ENCODE data around the gene NIT2.
"Not testable (repeated sequence)": the region's sequence is repeated elsewhere in the genome, so short reads cannot be mapped to it uniquely, and the experiment has no call there.

Gene NIT2

GRCh38 chr3:100336229-100336628 lies 1.7 kb downstream of the NIT2 start:
- DNase-seq (ENCODE audit: low read depth in 2 of 2, low spot score in 1 of 2), result not testable (repeated sequence)

DNA sequence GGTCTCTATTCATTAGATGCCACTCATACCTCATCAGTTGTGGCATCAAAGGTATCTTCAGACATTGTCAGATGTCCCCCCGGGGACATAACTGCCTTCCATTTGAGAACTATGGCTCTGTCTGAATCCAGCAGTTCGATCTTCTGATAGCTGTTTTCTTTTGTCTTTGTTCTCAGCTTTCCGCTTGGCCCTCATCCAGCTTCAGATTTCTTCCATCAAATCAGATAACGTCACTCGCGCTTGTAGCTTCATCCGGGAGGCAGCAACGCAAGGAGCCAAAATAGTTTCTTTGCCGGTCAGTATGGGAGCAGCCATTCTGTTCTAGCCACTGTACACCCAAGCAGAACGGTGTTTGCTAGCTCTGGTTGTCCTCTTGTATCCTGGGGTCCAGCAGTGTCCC lies 4.4 kb downstream of the NIT2 start:
- DNase-seq (ENCODE audit: low read depth in 2 of 2, low spot score in 1 of 2), result no peak

GRCh38 chr3:100339786-100340185 lies 5.2 kb downstream of the NIT2 start:
- DNase-seq (ENCODE audit: low read depth in 2 of 2, low spot score in 1 of 2), result no peak

- DNase-seq (ENCODE audit: low read depth in 2 of 2, low spot score in 1 of 2), result no peak
These were observed 6.0 kb downstream of the NIT2 start for GRCh38 chr3:100340527-100340926.

DNA sequence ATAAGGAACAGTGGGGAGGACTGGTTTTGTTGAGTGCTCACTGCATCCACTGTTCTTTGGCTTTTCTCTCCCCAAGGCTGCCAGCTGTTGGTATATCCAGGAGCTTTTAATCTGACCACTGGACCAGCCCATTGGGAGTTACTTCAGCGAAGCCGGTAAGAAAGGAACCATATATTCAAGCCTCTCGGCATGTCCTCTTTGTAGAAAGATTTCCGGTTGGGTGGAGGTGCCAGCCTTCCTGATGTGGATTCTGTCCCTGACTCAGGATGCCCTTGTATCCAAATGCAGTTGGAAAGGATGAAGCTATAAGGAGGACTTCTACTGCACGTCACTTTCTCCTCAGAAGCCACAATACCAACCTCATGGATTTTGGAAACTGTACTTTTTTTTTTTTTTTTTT lies 14.2 kb downstream of the NIT2 start:
- DNase-seq (ENCODE audit: low read depth in 2 of 2, low spot score in 1 of 2), result no peak

DNA sequence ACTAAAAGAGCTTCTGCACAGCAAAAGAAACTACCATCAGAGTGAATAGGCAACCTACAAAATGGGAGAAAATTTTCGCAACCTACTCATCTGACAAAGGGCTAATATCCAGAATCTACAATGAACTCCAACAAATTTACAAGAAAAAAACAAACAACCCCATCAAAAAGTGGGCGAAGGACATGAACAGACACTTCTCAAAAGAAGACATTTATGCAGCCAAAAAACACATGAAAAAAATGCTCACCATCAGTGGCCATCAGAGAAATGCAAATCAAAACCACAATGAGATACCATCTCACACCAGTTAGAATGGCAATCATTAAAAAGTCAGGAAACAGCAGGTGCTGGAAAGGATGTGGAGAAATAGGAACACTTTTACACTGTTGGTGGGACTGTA lies 17.2 kb downstream of the NIT2 start:
- DNase-seq (ENCODE audit: low read depth in 2 of 2, low spot score in 1 of 2), result not testable (repeated sequence)

DNA sequence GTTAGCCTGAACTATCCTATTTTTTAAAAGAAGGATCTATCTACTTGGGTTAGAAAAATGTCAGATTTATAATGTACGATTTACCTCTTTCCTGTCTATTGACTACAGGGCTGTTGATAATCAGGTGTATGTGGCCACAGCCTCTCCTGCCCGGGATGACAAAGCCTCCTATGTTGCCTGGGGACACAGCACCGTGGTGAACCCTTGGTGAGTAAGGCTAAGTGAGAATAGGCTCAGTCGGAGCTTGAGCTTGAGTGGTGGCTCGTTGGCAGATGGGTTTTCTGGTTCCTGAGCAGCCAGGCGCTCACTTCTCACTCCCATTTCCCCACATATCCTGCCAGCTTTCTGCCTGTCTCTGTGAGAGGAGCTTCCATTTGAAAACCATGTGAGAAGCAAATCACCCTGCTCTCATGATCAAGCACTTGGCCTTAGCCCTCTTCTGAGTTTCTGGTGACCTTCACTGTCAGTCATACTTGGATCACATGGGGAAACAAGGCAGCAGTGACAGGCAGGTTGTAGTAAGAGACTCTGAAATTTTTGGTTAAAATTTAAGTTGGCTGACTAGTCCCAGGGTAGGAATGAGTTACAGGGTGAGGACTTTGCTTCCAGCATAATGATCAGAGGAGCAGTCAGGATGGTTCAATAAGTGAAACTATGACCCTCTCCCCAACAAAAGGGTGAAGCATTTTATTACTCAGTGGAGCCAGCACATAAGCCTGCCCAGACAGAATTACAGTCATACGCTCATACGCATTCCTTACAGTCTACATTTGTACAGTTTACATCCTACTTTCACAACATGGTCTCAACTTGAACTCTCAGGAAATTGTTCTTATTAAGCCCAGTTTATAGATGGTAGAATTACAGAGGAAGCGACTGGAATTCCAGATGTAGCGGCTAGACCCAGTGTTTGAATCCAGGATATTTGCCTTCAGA lies 18.0 kb downstream of the NIT2 start:
- no peak for DNase-seq (ENCODE audit: low read depth in 2 of 2, low spot score in 1 of 2)

DNA sequence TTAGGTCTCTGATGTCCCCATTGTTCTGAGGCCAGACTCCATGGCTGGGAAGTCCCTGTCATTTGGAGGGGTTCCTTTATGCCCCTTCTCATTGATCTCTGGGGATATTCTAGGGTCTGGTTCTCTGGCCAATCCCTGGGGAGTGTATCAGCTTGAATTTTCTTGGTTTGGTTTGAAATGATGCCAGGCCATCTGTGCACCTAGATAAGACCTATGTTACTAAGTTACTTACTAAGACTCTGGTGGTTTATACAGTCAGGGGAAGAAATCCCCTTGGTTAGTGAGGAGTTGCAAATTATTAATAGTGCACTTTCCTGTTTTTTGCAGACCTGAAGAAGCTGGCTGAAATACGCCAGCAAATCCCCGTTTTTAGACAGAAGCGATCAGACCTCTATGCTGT lies 20.3 kb downstream of the NIT2 start:
- no peak for DNase-seq (ENCODE audit: low read depth in 2 of 2, low spot score in 1 of 2)

DNA sequence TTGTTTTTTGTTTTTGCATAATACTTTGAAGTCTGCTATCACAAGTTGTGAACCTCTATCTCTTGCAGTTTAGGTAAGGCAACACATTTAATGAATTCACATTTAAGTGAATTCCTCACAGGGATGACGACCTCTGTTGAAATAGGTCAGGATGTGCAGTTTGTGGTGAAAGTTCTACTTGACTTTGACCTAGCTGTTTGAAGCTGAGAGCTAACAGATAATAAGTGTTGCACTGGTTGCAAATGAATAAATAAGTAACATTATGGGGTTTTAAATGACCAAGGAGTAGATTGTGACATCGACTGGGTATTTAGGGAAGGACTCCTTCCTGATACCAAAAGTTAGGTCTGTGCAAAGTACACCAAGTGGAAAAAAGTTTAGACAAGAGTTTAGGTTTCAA lies 23.9 kb downstream of the NIT2 start:
- no peak for DNase-seq (ENCODE audit: low read depth in 2 of 2, low spot score in 1 of 2)

DNA sequence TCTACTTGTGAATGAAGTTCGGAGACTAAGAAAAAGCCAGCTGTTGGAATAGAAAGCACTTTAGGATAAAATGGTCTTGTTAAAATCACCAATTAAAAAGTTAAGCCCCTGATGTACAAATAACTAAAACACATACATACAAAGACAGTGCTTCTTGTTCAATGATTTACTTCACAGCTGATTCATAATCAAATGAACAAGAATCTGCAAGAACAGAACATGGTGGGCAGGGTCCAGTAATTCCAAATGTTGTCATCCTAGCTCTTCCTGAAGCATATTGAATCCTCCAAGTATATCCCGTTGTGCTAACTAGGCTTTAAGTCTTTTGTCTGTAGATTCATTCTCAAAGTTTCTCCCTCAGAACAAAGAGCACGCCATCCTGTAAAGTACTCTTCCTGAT lies 24.5 kb downstream of the NIT2 start:
- no peak for DNase-seq (ENCODE audit: low read depth in 2 of 2, low spot score in 1 of 2)

- DNase-seq (ENCODE audit: low read depth in 2 of 2, low spot score in 1 of 2), result no peak
These were observed 26.4 kb downstream of the NIT2 start for GRCh38 chr3:100360757-100361496.

DNA sequence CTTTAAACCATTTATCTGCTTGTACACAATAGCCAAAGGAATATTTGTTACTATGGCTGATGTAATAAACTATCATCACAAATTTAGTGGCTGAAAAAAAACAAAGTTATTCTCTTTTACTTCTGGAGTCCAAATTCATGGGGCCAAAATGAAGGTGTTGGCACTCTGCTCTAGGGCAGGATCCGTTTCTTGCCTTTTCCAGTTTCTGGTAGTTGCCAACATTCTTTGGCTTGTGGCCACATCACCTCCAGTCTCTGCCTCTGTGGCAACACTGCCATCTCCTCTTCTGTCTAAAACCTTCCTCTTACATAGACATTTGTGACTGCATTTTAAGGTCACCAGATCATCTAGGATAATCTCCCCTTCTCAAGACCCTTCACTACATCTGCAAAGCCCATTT lies 27.3 kb downstream of the NIT2 start:
- no peak for DNase-seq (ENCODE audit: low read depth in 2 of 2, low spot score in 1 of 2)

GRCh38 chr3:100364421-100364820 lies 29.9 kb downstream of the NIT2 start:
- no peak for DNase-seq (ENCODE audit: low read depth in 2 of 2, low spot score in 1 of 2)

DNA sequence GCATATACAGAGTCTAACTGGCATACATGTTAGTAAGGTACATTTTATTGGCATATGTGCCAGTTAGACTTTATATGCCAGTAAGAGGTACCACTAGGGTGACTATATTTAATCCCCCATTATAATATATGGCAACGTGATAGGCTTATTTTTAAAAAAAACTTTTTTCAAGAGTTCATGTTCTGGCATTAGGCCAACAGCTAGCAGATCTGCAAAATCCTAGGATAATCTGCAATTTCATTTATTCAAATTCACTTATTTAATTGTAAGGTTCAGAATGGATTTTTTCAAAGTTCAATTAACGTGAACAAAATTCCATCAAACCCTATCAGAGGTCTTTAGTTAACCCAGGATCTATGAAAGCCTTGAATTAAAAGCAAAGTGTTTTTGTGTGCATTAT lies 31.9 kb downstream of the NIT2 start:
- DNase-seq (ENCODE audit: low read depth in 2 of 2, low spot score in 1 of 2), result no peak

- no peak for DNase-seq (ENCODE audit: low read depth in 2 of 2, low spot score in 1 of 2)
These were observed 33.9 kb downstream of the NIT2 start for GRCh38 chr3:100368441-100368840.

DNA sequence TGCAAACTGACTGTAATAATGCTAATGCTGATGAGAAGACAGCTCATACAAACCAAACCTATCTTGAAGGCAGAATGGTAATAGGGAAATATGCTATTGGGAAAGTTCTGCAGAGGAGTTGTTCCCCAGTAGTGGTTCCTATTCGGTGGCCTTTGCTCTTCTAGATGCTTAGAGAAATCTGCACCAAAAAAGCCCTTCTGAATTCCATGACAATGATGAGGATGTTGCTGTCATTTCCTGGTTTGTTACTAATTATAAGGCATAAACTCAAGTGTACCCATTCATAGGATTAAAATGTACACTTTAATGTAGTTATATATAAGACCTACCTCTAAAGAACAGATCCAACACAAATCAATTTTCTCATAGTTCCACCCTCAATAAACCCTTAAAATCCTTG lies 36.2 kb downstream of the NIT2 start:
- DNase-seq (ENCODE audit: low read depth in 2 of 2, low spot score in 1 of 2), result no peak

GRCh38 chr3:100374521-100374920 lies 40.0 kb downstream of the NIT2 start:
- no peak for DNase-seq (ENCODE audit: low read depth in 2 of 2, low spot score in 1 of 2)

- no peak for DNase-seq (ENCODE audit: low read depth in 2 of 2, low spot score in 1 of 2)
These were observed 41.7 kb downstream of the NIT2 start for GRCh38 chr3:100376301-100376700.

- DNase-seq (ENCODE audit: low read depth in 2 of 2, low spot score in 1 of 2), result no peak
These were observed 50.4 kb downstream of the NIT2 start for GRCh38 chr3:100384733-100385525.

DNA sequence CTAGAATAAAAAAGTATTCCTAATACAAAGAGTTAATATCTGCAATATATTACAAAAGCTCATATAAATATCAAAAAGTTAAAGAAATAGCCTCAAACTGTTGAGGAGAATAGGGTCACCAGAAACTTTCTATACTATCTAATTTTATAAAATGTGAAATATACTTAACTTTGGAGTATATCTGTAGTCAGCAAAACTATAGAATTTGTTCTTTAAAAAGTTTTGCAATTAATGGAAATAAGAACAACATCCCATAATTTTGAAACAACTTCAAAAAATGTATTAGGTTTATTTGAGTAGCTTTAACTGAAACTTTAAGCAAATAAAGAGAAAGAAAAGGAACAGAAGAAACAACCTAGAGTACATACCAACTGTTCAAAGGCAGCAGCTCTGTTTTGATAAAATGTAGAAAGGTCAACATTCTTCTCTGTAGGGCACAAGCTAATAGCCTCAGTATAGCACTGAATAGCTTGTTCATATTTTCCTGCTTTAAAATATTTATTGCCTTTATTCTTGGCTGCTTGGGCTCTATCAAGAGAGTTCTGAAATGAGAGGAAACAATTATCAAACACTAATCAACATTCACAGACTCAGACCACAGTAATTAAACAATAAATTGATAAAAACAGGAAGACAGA lies 52.0 kb downstream of the NIT2 start:
- no peak for DNase-seq (ENCODE audit: low read depth in 2 of 2, low spot score in 1 of 2)

DNA sequence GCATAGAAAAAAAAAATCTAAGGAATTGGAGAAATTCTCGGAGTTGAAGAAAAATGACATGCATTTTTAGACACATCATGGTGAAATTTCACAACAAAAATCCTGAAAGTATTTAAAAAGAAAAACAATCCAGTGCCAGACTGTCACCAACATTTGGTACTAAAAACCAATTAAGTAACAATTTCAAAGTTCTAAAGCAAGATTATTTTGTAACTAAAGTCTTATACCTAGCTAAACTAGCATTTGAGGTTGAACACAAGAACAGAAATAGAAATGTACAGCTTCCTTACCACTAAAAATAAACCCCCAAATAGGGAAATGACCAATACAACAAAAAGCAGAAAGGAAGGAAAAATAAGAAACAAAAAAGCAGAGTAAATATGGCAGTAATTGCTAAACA lies 54.5 kb downstream of the NIT2 start:
- DNase-seq (ENCODE audit: low read depth in 2 of 2, low spot score in 1 of 2), result no peak
